T47D (cell line): ENCODE data around the gene EIF4G1.
A peak's percentile ranks its signal among the peaks of the same experiment; 100 is the strongest.

Source experiments
- DNase-seq, 2 experiments: peaks; one replicate each; pipeline versions ENCODE4 v3.0.0 to v3.0.0-alpha.2; 2011 to 2012; ENCODE audit warnings: low read depth in 1 of 2, low spot score in 1 of 2
- JUND ChIP-seq: IDR thresholded peaks from 2 replicates; pipeline ENCODE4 v1.6.1; 2012; ENCODE audit warnings: low read depth
- in situ Hi-C: cut with HindIII; loops from 2 replicates; pipeline ENCODE4 v1.10.0; 2016; ENCODE audit warnings: low sequenced_read_pairs, low pct_unique_long_range_greater_than_20kb

The EIF4G1 gene

DNA sequence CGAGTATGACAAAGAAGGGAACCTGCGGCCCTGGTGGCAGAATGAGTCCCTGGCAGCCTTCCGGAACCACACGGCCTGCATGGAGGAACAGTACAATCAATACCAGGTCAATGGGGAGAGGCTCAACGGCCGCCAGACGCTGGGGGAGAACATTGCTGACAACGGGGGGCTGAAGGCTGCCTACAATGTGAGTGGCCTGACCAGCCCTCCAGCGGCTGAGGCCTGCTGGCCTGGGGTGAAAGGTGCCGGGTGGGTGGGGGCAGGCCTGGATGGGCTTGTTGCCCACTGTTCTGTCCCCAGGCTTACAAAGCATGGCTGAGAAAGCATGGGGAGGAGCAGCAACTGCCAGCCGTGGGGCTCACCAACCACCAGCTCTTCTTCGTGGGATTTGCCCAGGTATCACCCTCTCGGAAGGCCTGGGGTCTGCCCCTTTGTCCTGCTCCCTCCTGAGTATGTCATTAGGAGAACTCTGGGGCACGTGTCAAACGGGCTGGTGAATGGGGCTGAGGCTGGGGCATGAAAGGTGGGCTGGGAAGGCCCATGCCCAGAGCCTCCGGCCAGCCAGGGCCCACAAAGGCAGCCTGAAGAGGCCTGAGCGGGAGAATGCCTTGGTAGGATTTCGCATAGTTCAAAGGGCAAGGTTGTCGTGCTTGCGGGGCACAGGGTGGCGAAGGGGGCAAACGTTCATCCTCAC is 23.2 kb upstream of the EIF4G1 start:
- DNase-seq: peak in 1 of 2 experiments; percentile 10
- no peak for TF ChIP-seq JUND
- in situ Hi-C loops: no loop called here

DNA sequence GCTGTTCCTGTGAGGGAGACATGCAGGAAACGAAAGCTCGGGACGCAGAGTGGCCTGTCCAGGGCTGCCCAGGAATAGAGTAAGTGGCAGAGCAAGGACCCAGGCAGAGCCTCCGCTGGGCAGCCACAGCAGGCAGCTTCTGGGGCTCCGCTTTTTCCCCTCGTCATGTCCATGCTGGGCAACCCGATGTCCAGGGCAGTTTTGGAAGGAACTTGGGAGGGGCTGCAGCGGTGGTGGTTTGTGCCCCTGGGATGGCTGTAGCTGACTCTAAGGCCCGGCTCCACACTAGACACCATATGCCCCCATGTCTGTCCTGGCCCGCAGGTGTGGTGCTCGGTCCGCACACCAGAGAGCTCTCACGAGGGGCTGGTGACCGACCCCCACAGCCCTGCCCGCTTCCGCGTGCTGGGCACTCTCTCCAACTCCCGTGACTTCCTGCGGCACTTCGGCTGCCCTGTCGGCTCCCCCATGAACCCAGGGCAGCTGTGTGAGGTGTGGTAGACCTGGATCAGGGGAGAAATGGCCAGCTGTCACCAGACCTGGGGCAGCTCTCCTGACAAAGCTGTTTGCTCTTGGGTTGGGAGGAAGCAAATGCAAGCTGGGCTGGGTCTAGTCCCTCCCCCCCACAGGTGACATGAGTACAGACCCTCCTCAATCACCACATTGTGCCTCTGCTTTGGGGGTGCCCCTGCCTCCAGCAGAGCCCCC is 22.5 kb upstream of the EIF4G1 start:
- TF ChIP-seq JUND: no peak
- DNase-seq: no peak
- in situ Hi-C loops: no loop called here

GRCh38 chr3:184295771-184296170 is 18.6 kb upstream of the EIF4G1 start:
- in situ Hi-C loops: no loop called here
- peak in 1 of 2 experiments; percentile 15 for DNase-seq
- no peak for TF ChIP-seq JUND

- peak; percentile 31 to 70 for DNase-seq
- no peak for TF ChIP-seq JUND
- in situ Hi-C loops: no loop called here
Observed at GRCh38 chr3:184296616-184297015, 17.8 kb upstream of the EIF4G1 start.

DNA sequence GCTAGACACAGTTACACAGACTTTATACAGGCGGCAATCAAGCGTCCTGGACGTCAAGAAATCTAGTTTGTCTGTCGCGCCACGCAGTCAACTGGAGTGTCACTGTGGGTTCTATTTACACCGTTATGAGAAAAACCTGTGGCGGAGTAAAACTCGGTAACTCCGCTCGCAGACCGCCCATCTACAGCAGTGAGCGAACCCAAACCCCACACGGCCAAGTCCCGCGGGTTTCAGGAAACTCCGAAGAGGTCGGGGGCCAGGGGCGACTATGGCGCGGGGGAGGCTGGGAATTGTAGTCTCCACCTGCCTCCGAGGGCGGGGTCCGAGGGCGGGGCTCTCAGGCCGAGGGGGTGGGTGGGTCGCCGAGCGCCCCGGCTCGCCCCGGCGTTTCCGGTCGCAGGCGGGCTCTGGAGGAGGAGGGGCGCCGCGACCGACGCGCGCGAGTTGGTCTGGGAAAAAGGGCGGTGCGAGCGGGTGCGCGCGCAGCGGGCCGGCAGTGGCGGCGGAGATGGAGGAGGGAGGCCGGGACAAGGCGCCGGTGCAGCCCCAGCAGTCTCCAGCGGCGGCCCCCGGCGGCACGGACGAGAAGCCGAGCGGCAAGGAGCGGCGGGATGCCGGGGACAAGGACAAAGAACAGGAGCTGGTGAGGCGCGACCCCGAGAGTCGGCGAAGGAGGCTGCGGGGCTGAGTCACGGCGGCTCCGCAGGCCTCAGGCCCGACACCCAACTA is 15.5 kb upstream of the EIF4G1 start, which contains the start of gene PSMD2:
Gene PSMD2, plus strand, starts transcription at position 483 of the 729 bp plus-strand sequence. Its CDS starts 26 bp downstream, at position 509.
- no peak for TF ChIP-seq JUND
- in situ Hi-C loops: no loop called here
- DNase-seq: peak; percentile 90 to 100

- TF ChIP-seq JUND: no peak
- peak; percentile 10 to 48 for DNase-seq
- in situ Hi-C loops: no loop called here
Observed at GRCh38 chr3:184299488-184300377, 14.7 kb upstream of the EIF4G1 start.

GRCh38 chr3:184300378-184300720 is 14.1 kb upstream of the EIF4G1 start:
- DNase-seq: no peak
- in situ Hi-C loops: no loop called here

GRCh38 chr3:184305577-184305976 is 8.8 kb upstream of the EIF4G1 start:
- in situ Hi-C loops: no loop called here
- peak; percentile 4 to 52 for DNase-seq
- TF ChIP-seq JUND: no peak

More at GRCh38 chr3:184300378-184300720, 14.1 kb upstream of the EIF4G1 start:
- no peak for TF ChIP-seq JUND

DNA sequence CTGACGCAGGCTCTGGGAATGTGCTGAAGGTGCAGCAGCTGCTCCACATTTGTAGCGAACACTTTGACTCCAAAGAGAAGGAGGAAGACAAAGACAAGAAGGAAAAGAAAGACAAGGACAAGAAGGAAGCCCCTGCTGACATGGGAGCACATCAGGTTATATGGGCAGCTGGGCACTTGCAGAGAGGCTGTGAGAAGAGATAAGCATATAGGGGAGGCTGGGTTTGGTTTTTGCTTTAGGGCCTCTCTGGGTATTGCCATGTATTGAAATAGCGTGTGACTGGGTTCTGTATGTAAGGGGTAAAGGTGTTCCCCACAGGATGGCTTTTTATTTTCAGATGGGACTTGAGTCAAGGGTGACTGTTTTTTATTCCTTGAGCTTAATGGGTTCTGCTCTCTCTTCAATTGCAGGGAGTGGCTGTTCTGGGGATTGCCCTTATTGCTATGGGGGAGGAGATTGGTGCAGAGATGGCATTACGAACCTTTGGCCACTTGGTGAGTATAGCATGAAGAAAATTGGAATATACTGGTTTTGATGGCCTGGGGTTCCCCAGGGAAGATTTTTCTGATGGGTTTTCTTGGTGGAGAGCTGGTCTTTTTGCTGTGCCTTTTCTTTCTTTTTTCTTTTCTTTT is 7.9 kb upstream of the EIF4G1 start:
- in situ Hi-C loops: no loop called here
- TF ChIP-seq JUND: no peak
- no peak for DNase-seq

DNA sequence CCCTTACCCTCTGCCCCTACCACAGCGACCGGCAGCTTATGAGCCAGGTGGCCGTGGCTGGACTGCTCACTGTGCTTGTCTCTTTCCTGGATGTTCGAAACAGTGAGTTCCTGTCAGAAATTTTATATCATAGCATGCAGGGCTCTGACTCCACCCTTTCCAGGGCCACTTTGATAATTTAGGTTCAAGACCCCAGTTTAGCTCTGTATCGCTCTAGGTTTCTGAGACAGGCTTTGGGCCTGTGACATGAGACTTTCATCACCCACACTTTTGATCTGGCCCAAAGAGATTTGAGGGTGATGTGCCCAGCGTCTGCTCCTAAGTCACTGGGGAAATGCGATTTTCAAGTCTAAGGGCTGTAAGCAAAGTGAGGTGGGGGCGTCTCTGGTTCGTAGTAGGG is 6.5 kb upstream of the EIF4G1 start:
- DNase-seq: no peak
- in situ Hi-C loops: no loop called here
- no peak for TF ChIP-seq JUND

DNA sequence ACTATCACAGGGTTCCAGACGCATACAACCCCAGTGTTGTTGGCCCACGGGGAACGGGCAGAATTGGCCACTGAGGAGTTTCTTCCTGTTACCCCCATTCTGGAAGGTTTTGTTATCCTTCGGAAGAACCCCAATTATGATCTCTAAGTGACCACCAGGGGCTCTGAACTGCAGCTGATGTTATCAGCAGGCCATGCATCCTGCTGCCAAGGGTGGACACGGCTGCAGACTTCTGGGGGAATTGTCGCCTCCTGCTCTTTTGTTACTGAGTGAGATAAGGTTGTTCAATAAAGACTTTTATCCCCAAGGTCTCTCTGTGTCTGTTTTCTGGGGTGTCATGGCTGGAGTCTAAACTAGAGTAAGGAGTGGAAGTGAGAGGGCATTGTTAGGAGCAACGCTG is 5.7 kb upstream of the EIF4G1 start:
- DNase-seq: no peak
- no peak for TF ChIP-seq JUND
- in situ Hi-C loops: no loop called here

GRCh38 chr3:184311633-184312032 is 2.8 kb upstream of the EIF4G1 start:
- peak in 1 of 2 experiments; percentile 2 for DNase-seq
- TF ChIP-seq JUND: no peak
- in situ Hi-C loops: no loop called here
